Duodenal mucosa (tissue), 2 donors: ENCODE data around the gene NFS1.
"Not testable (repeated sequence)": the region's sequence is repeated elsewhere in the genome, so short reads cannot be mapped to it uniquely, and the experiment has no call there.

Source experiments
- H3K27ac ChIP-seq: one replicate; pipeline ENCODE4 v1.7.0; 2013; ENCODE audit warnings: low read depth, low read length
- H3K27me3 ChIP-seq, 2 donors: one replicate each; pipeline ENCODE4 v1.7.0; 2013; ENCODE audit warnings: low read length in 2 of 2, control low read depth in 1 of 2; ENCODE audit not compliant: insufficient read depth in 2 of 2, control insufficient read depth in 1 of 2
- H3K36me3 ChIP-seq, 2 donors: one replicate each; pipeline ENCODE4 v1.7.0; 2013; ENCODE audit warnings: low read length in 2 of 2, control low read depth in 1 of 2; ENCODE audit not compliant: insufficient read depth in 2 of 2, control insufficient read depth in 1 of 2
- H3K4me1 ChIP-seq, 2 donors: one replicate each; pipeline ENCODE4 v1.7.0; 2013; ENCODE audit warnings: low read length in 2 of 2, control low read depth in 1 of 2; ENCODE audit not compliant: insufficient read depth in 2 of 2, control insufficient read depth in 1 of 2
- H3K4me3 ChIP-seq, 2 donors: one replicate each; pipeline ENCODE4 v1.7.0; 2013; ENCODE audit warnings: low read length in 2 of 2, low read depth in 1 of 2
- H3K9ac ChIP-seq, 2 donors: one replicate each; pipeline ENCODE4 v1.7.0; 2013; ENCODE audit warnings: low read length in 2 of 2, low read depth in 1 of 2
- H3K9me3 ChIP-seq, 2 donors: one replicate each; pipeline ENCODE4 v1.7.0; 2013; ENCODE audit warnings: low read length in 2 of 2, control low read depth in 1 of 2; ENCODE audit not compliant: control insufficient read depth in 1 of 2

The NFS1 gene

GRCh38 chr20:35697696-35698297 lies 1.4 kb downstream of the NFS1 start:
- no peaks in the 10 kb centered on the region for H3K27me3 ChIP-seq
- H3K9ac ChIP-seq: peak overlapping the region in 1 of 2 donors; percentile 95
- peaks cover 19 to 30% of the 10 kb centered on the region in 2 donors for H3K36me3 ChIP-seq
- H3K4me1 ChIP-seq: peaks cover 23 to 26% of the 10 kb centered on the region in 2 donors
- peak overlapping the region; percentile 83 to 98 for H3K4me3 ChIP-seq
- no peak overlapping the region for H3K27ac ChIP-seq
- no peaks in the 10 kb centered on the region for H3K9me3 ChIP-seq

GRCh38 chr20:35695978-35696377 lies 3.2 kb downstream of the NFS1 start:
- Histone ChIP-seq H3K27me3 (no peaks in the 10 kb centered on the region), H3K9me3 (no peaks in the 10 kb centered on the region)

GRCh38 chr20:35695245-35695749 lies 3.9 kb downstream of the NFS1 start:
- no peaks in the 10 kb centered on the region for H3K27me3 ChIP-seq
- H3K9me3 ChIP-seq: no peaks in the 10 kb centered on the region
- H3K4me1 ChIP-seq: peaks cover 17 to 20% of the 10 kb centered on the region in 2 donors
- no peak overlapping the region for H3K9ac ChIP-seq
- peaks cover 9 to 24% of the 10 kb centered on the region in 2 donors for H3K36me3 ChIP-seq
- no peak overlapping the region for H3K4me3 ChIP-seq
- H3K27ac ChIP-seq: no peak overlapping the region

More at GRCh38 chr20:35695978-35696377, 3.2 kb downstream of the NFS1 start:
- H3K4me3 ChIP-seq: no peak overlapping the region
- no peak overlapping the region for H3K9ac ChIP-seq
- H3K27ac ChIP-seq: no peak overlapping the region
- H3K36me3 ChIP-seq: peaks cover 7 to 17% of the 10 kb centered on the region in 2 donors
- H3K4me1 ChIP-seq: peaks cover 23 to 26% of the 10 kb centered on the region in 2 donors

GRCh38 chr20:35690265-35690664 lies 8.9 kb downstream of the NFS1 start:
- peaks cover 21 to 52% of the 10 kb centered on the region in 2 donors for H3K36me3 ChIP-seq
- no peaks in the 10 kb centered on the region for H3K9me3 ChIP-seq
- H3K9ac ChIP-seq: no peak overlapping the region
- H3K27ac ChIP-seq: no peak overlapping the region
- no peaks in the 10 kb centered on the region for H3K4me1 ChIP-seq
- H3K27me3 ChIP-seq: no peaks in the 10 kb centered on the region
- H3K4me3 ChIP-seq: no peak overlapping the region

GRCh38 chr20:35686872-35687271 lies 12.3 kb downstream of the NFS1 start:
- peaks cover 21 to 45% of the 10 kb centered on the region in 2 donors for H3K36me3 ChIP-seq
- not testable (repeated sequence) for H3K27me3 ChIP-seq, H3K9ac ChIP-seq, H3K4me3 ChIP-seq, H3K9me3 ChIP-seq, H3K4me1 ChIP-seq, H3K27ac ChIP-seq

- H3K4me3 ChIP-seq, H3K27me3 ChIP-seq, H3K27ac ChIP-seq, H3K9me3 ChIP-seq, H3K9ac ChIP-seq, H3K4me1 ChIP-seq: not testable (repeated sequence)
- peaks cover 22 to 39% of the 10 kb centered on the region in 2 donors for H3K36me3 ChIP-seq
Measured at GRCh38 chr20:35685368-35685767, 13.8 kb downstream of the NFS1 start.

- H3K9ac ChIP-seq: no peak overlapping the region
- no peaks in the 10 kb centered on the region for H3K9me3 ChIP-seq
- no peak overlapping the region for H3K27ac ChIP-seq
- H3K4me1 ChIP-seq: no peaks in the 10 kb centered on the region
- no peak overlapping the region for H3K4me3 ChIP-seq
- H3K36me3 ChIP-seq: peaks cover 8 to 19% of the 10 kb centered on the region in 2 donors
- H3K27me3 ChIP-seq: no peaks in the 10 kb centered on the region
Measured at GRCh38 chr20:35681960-35682359, 17.2 kb downstream of the NFS1 start.

- Histone ChIP-seq H3K9me3 (no peaks in the 10 kb centered on the region), H3K4me1 (no peaks in the 10 kb centered on the region), H3K27me3 (no peaks in the 10 kb centered on the region), H3K9ac (no peak overlapping the region), H3K36me3 (peaks cover 8 to 12% of the 10 kb centered on the region in 2 donors), H3K4me3 (no peak overlapping the region), H3K27ac (no peak overlapping the region)
Measured at GRCh38 chr20:35680452-35681183, 18.5 kb downstream of the NFS1 start.

- no peak overlapping the region for H3K4me3 ChIP-seq
- H3K27me3 ChIP-seq: no peaks in the 10 kb centered on the region
- no peak overlapping the region for H3K27ac ChIP-seq
- H3K9ac ChIP-seq: no peak overlapping the region
- no peaks in the 10 kb centered on the region for H3K4me1 ChIP-seq
- no peaks in the 10 kb centered on the region for H3K9me3 ChIP-seq
- H3K36me3 ChIP-seq: peaks cover 28 to 43% of the 10 kb centered on the region in 2 donors
Measured at GRCh38 chr20:35674921-35675320, 24.2 kb downstream of the NFS1 start.

- no peak overlapping the region for H3K4me3 ChIP-seq
- H3K27ac ChIP-seq: no peak overlapping the region
- H3K9me3 ChIP-seq: no peaks in the 10 kb centered on the region
- H3K36me3 ChIP-seq: peaks cover 34 to 53% of the 10 kb centered on the region in 2 donors
- H3K4me1 ChIP-seq: no peaks in the 10 kb centered on the region
- no peaks in the 10 kb centered on the region for H3K27me3 ChIP-seq
- H3K9ac ChIP-seq: no peak overlapping the region
Measured at GRCh38 chr20:35673884-35674283, 25.3 kb downstream of the NFS1 start.
